GM21737 (cell line): ENCODE measurements around the gene MARK2.

ENCODE experiments used
- ATAC-seq: cut with Tn5 transposase; IDR thresholded peaks from one replicate; pipeline ENCODE4 v1.9.1; 2021; ENCODE audit warnings: mild to moderate bottlenecking, moderate library complexity; ENCODE audit not compliant: unreplicated experiment

Gene MARK2

DNA sequence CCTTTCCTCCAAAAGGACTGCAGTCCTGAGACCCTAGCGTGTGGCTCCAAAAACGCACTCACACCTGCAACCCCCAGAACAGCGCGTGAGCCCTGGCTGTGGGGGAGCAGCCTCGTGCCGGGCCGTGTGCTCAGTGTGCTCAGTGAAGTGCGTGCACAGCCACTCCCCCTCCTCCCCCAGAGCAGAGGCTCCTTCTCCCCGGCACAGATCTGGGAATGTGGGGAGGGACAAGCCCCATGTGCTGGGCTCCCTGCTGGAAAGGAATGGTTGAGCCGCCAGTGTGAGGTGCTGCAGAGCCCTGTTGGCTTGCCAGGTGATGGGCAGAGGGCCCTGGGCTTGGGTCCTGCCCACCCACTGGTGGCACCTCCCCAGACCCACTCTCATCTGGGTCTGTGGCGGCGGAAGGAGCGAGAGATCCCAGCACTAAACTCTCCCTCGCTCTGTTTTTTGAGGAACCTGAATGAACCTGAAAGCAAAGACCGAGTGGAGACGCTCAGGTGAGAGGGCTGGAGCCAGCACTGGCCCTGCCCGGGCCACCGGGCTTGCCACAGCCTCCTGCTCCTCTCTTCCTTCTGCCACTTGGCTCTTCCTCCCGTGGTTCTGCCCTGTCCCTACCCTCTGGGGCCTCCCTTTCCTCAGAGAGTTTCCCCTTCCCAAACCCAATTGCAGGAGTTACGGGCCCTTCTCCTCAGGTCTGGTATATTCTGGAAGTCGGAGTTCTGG, 69.1 kb downstream of the MARK2 start:
- no peak for ATAC-seq

DNA sequence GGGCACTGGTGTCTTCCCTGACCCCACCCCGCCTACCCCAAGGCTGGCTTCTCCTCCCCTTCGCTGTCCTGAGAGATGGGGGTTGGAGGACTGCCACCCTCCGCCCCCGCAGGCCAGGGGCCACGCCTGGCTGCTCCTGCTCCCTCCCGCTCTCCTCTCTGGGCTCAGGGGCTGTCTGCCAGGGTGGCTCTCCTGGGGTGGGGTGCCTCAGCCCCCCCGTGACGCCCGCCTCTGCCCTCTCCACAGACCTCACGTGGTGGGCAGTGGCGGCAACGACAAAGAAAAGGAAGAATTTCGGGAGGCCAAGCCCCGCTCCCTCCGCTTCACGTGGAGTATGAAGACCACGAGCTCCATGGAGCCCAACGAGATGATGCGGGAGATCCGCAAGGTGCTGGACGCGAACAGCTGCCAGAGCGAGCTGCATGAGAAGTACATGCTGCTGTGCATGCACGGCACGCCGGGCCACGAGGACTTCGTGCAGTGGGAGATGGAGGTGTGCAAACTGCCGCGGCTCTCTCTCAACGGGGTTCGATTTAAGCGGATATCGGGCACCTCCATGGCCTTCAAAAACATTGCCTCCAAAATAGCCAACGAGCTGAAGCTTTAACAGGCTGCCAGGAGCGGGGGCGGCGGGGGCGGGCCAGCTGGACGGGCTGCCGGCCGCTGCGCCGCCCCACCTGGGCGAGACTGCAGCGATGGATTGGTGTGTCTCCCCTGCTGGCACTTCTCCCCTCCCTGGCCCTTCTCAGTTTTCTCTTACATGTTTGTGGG, 69.9 kb downstream of the MARK2 start:
- ATAC-seq: no peak

DNA sequence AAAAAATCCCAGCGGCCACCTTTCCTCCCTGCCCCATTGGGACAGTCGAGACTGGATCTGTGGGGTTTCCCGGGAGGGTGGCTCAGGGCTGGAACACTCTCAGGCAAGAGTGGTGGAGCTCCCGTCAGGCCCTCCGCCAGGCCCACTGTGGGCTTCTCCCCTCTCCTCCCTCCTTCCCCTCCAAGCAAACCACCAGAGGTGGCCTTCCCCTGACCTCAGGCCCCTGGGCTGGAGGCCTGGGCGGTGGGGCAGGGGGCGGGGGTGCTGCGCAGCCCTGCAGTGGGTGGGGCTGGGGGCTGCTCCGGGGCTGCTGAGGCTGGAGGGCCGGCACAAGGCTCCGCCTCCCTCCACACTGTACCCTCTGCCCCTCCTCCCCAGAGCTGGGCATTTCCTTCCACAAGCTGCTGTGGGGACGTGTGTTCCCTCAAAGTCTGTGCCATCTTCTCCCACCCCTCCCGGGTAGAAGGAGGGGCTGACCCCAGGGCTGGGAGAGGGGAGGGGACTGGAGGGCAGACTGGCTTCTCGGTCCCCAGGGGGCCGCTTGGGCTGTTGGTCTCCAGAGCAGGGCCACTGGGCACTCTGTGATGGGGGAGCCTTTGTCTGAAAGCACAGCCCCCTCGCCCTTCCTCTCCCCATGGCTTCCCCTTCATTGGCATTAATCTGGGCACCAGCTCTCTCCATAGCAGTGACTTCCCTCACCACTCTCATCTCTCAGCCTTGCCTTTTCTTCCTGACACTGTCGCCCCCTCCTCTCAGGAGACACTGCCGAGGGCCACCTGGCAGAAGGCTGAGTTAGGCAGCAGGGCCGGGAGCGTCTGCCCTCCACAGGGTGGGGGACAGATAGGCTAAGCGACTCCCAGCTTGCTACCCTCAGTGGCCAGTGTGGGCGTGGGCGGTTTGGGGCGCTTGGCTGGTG, 70.9 kb downstream of the MARK2 start:
- no peak for ATAC-seq

DNA sequence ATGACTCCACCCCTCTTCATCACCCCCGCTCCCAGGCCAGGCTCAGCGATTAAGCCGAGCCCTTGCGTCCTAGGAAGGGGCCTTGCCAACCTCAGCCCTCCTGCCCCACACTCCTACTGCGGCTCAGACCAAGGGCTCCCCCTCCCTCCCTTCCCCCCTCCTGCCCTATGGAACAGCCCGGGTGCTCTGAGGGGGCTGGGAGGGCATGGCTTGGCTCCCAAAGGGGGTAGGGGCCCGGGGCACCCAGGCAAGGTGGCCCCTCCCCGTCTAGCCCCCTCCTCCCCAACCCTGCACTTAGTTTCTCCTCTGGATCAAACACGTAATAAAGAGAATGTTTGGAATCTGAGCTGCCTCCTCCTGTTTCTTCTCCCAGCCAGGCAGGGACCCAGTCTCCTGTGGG, 71.8 kb downstream of the MARK2 start:
- ATAC-seq: no peak

DNA sequence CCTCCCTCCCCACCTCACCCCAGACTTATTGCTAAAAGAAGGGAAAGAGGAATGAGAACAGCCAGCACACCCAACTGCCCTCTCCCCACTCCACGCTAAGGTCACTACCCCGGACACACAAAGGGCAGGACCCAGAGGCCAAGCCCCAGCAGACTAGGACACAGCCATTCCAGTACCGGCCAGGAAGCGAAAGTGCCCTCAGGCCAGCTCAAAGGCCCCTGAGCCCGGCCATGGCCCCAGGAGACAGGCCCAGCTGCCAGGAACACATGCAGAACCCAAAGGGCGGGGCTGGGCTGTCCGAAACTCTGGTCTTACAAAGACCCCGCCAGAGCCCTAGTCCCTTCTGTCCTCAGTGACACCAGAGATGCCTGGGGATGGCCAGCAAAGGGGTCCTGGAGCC, 72.5 kb downstream of the MARK2 start:
- no peak for ATAC-seq

DNA sequence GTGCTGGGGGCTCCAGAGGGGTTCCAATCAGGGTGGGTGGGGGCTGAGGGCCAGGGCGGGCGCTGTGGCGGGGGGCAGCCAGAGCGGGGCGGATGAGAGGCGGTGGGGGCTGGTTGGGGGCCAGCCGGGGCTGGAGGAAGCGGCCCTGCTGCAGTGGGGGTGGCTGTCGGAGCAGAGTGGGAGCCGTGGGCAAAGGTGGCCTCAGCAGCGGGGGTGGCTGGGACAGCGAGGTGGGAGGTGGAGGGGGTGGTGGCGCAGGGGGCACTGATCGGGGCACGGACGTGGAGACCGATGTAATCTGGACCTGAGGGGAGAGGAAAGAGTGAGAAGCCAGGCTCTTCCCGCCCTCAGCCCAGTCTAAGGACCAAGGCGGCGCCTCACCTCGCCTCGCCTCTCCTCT, 73.0 kb downstream of the MARK2 start:
- ATAC-seq: no peak

DNA sequence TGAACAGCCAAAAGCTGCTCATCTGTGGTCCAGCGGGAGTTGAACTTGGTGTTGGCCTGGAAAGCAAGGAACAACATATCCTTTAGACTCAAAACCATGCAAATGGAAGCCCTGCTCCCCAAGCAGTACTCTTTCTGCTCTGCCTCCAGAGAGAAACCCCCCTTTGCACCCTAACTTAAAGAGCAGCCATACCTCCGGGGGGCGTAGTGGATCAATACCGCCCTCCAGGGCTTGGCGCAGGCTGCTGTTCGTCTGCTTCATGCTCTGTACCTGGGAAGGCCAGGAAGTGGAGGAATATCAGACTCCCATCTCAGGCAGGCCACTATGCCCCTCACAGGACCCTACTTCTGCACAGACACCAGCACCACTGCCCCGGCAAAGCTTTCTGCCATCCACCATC, 73.8 kb downstream of the MARK2 start:
- no peak for ATAC-seq

DNA sequence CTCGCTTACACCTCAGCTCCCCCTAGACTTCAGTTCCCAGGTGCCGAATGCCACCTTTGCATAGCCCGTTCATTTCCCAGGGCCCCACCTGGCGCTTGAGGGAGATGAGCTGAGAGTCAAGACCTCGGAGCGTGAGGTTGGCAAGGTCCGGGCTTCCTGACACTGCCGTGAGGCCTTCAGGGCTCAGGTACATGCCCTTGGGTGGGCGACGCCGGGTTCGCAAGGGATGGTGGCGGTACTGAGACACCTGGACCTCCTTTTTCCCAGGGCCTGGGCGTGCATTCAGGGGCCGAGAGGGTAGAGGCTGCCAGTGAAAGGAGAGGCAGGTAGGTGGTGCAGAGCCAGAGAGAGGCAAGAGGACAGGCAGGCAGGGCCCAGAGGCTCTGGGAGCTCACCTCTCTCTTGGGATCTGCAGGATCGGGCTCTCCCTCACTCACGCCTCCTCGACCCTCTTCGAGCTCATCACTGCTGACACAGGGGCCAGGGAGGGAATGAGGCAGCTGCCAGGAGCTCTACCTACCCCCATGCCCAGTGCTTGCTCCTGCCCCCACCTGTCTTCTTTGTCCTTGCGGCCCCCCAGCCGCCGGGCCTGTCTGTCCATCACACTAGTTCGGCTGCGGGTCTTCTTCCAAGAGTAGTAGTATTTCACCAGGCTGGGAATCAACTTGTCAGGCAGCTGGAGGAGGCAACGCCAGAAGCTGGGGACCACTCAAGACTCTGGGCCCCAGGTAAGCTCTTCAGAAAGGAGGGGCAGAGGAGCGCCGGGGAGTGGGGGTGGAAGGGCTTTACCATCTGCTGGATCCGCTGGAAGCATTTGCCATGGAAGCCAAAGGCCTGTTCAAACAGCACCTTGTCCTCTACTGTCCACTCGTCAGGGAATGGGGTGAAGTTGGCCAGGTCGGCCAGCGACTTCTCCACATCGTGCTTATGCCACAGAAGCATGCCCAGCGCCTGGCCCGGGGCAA, 75.2 kb downstream of the MARK2 start:
- no peak for ATAC-seq

DNA sequence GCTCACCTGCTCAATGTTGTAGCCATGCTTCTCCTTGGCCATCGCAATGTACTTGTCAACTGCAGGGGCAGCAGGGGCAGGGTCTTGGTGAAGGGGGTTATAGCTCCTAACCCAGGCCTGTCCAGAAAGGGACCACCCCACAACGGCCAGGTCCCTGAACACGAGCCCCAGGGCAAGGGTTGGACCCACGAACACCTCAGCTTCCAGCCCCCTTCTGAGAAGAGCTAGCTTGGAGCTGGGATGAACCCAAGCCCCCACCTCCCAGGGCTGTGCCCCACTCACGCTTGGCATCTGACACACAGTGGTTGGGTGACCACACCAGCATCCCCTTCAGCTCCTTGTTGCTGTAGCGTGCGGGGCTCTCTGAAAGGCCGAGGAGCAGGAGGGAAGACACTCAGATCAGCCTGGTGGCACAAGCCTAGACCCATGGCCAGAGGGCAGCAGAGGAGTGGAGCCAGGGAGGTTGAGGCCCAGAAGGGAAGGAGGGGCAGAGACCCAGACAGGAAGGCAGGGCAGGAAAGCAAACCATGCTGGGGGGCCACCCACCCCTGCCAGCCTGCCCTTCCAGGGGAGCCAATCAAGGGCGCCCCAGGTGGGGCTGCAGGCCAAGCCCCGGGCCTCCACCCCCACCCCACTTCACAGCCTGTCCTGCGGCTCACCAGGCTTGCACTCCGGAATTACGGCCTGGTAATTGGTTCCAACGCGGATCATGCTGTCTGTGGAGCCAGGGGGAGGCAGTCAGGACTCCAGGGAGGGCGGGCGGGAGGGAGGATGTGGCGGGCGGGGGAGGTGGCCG, 76.2 kb downstream of the MARK2 start:
- ATAC-seq: no peak

DNA sequence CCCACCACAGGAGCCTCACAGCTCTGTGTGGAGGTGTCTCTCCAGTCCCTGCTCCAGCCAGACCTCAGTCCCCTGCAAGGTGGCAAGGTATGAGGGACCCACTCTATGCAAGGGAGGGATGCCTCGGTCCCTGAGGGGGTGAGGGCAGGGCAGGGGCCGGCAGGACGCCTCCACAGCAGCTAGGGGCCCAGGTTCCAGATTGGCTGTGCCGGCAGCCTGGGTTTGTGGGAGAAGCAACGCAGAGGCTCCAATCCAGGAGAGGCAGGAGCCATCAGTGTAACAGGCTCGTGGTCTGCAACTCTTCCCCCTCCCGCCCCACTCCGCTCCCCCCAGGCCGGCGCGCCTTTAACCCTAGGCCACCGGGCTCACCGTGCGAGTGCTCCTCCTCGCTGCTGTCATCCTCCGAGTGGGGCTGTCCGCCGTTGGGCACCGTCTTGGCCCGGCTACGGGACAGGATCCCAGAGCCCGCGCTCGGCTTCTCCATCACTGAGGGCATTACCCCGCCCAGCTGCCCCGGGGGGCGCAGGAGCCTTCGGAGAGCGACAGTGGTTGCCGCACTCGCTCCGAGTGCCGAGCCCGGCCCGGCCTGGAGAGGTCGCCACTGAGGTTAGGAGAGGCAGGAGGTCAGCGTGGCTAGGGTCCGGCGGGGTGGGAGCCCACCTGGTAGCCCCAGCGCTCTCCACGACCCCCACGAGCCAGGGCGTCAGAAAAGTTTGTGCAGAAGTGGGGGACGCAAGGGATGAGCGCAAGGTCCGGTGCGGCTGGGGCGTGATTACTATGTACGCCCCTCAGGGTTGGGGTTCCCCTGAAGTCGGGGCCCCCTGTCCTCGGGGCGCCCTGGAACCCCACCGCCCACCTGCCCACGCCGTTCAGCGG, 77.3 kb downstream of the MARK2 start:
- ATAC-seq: no peak

DNA sequence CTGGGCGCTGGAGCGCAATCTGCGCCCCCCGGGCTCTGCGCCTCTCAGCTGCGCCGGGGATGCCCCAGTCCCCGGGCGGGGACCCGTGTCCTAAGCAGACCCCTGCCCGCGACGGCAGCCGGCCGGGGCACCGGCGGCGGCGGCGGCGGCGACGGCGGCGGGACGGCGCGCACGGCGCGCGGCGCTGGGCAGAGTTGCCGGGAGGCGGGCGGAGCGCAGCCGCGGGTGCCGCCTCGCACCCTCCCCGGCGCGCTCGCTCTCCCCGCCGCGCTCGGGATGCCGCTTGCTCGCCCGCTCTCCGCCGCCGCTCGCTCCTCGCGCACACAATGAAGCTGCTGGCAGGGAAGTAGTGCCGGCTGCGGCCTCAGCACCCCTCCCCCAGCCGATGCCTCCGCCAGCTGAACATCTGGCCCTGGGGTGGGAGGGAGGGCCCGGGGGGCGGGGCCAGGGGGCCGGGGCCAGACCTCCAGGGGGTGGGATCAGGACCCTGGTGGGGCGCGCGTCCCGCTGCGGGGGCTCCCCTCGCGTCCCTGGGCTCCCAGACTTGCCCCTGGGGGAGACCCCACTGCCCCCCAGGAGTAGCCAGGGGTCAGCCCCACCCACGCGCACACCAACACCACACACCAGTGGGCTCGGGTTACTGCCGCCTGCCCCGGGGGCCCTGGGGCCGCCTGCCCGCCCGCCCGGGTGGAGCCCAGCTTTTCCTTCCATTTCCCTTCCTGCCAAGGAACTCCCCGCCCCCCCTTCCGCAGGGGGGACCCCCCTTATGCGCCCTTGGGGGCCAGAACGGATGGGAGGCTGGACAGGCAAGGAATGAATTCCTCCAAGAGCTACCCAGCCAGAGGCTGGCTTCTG, 78.2 kb downstream of the MARK2 start, which contains the start of gene RCOR2:
RCOR2 (minus strand) TSS at position 328 of the 855 bp plus-strand sequence. CDS start 708 bp downstream, outside the sequence.
- no peak for ATAC-seq

DNA sequence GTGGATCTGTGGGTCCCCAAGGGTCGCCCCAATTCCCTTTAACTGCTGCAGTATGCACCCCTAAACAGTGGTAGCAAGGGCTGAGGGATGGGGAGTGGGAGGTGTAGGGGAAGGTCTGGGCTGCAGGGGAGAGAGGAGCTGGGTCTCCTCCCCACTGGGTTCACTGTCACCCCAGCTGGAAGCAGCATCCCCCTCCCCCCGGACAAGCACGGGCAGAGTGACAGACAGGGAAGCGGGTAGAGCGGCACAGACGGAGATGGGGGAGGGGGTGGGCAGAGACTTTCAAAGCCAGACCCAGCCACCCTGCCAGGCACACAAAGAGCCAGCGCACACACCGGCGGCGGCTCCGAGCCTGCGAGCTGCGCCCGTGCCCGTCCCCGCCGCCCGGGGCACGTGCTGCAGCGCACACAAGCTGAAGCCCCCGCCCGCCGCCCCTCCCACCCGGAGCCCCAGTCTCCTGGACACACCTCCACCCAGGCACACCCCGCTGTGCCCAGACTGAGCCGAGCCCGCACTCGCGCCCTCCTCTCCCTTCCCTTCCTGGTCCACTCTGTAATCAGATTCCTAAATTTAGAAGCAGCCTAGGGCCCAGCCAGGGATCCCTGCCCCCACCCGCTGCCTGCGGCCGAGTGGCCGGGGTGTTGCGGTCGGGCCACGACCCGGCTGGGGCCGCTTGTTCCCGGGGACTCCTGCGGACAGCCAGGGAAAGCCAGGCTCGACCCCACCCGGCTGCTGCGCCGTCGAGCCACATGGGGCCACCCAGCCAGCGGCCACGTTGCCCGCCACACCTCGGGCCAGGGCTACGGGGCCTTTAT, 79.0 kb downstream of the MARK2 start:
- no peak for ATAC-seq

DNA sequence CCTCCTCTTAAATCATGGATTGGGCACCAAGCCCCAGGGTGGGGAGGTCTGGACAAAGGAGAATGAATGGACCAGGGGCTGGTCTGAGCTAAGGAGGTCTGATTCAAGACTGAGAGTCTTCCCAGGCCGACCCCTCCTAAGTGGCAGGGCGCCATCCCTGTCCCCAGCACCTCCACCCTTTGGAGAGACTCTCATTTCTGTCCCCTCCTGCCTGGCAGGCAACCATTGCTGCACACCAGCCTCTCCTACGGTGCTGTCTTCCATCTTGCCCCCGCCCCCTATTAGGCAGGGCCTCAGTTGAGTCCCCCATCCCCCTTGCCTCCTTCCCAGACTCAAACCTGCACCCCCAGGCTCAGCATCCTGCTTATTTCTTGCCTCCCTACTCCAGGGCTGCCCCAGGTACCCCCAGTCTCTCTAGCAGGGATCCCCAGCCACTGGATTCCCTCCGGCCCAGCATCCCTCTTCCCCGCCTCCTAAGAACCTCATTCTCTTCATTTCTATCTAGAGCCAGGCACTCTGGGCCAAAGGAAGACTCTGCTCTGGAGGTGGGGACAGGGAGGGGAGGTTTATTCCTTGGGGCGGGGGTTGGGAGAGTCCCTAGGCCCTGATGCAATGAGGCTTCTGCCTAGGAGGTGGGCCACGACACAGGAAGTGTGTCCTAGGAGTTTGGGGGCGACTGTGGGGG, 79.7 kb downstream of the MARK2 start:
- ATAC-seq: no peak

DNA sequence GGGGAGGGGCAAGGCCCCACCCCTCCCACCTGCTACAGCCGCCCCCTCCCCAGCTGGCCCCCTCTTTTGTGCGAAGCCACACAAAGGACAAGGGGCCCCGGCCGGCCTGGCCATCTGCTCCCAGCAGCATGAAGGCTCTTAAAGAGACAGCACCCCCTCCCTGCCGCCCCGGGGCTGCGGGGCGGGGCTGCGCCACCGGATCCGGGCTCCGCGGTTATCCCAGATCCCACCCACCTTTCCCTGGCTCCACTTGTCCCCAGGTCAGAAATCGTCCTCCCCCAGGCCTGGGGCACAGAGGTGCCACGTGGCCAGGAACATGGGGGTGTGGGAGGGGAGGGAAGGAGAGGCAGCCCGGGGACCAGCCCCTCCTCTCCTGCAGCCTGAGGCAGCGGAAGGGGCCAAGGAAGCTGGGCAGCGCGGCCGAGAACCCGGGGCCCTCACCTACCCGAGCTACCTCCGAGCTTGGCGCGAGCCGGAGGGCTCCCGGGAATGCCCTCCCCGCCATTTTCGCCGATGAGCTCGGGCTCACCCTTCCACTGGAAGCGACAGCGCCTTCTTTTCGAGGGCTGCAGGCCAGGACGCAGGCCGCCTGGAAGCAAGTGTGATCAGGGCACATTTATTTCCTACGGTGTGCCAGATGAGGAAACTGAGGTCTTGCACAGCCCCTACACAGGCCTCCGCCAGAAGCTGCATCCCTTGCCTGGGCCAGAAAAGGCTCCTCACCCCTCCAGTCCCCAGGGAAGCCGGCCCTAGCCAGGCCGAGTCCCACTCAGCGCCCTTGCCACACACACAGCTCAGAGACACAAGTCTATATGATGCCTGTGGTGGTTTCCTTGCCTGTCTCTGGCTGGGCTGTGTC, 80.6 kb downstream of the MARK2 start:
- no peak for ATAC-seq
